Neutrophil (primary cell): ENCODE results near the gene TAGLN.

Experiments used
- H3K27ac ChIP-seq: fragments of 200-600 bp; sonication (generic); 2 replicates; pipeline ENCODE4 v1.5.1; 2016; ENCODE audit warnings: mild to moderate bottlenecking, moderate library complexity
- H3K27me3 ChIP-seq: fragments of 200-600 bp; sonication (generic); 2 replicates; pipeline ENCODE4 v1.6.0; 2016; ENCODE audit warnings: mild to moderate bottlenecking
- H3K36me3 ChIP-seq: fragments of 200-600 bp; sonication (generic); 2 replicates; pipeline ENCODE4 v1.5.1; 2017
- H3K4me1 ChIP-seq, 2 experiments: fragments of 200-600 bp in 1 of 2; sonication (generic) in 1 of 2; 1 replicate in 1 of 2; 2 replicates in 1 of 2; pipeline versions ENCODE4 v1.5.1 to v1.6.1; 2013 to 2016; ENCODE audit warnings: low read depth in 1 of 2, low read length in 1 of 2, mild to moderate bottlenecking in 1 of 2, moderate library complexity in 1 of 2; ENCODE audit not compliant: control insufficient read depth in 1 of 2, insufficient read depth in 1 of 2
- H3K4me3 ChIP-seq, 2 experiments: fragments of 200-600 bp in 1 of 2; sonication (generic) in 1 of 2; 1 replicate in 1 of 2; 2 replicates in 1 of 2; pipeline ENCODE4 v1.5.1; 2013 to 2016; ENCODE audit warnings: low read depth in 1 of 2, low read length in 1 of 2, mild to moderate bottlenecking in 1 of 2, moderate library complexity in 1 of 2
- H3K9me3 ChIP-seq: fragments of 200-600 bp; sonication (generic); 2 replicates; pipeline ENCODE4 v1.5.1; 2016
- TF ChIP-seq, protein P1 (sequence below): fragments of 200-600 bp; sonication (generic); IDR thresholded peaks from 2 replicates; pipeline ENCODE4 v1.5.1; 2016; ENCODE audit warnings: antibody characterized with exemption

TAGLN gene

GRCh38 chr11:117225553-117226170 is 26.5 kb downstream of the TAGLN start:
- TF ChIP-seq, protein P1, sequence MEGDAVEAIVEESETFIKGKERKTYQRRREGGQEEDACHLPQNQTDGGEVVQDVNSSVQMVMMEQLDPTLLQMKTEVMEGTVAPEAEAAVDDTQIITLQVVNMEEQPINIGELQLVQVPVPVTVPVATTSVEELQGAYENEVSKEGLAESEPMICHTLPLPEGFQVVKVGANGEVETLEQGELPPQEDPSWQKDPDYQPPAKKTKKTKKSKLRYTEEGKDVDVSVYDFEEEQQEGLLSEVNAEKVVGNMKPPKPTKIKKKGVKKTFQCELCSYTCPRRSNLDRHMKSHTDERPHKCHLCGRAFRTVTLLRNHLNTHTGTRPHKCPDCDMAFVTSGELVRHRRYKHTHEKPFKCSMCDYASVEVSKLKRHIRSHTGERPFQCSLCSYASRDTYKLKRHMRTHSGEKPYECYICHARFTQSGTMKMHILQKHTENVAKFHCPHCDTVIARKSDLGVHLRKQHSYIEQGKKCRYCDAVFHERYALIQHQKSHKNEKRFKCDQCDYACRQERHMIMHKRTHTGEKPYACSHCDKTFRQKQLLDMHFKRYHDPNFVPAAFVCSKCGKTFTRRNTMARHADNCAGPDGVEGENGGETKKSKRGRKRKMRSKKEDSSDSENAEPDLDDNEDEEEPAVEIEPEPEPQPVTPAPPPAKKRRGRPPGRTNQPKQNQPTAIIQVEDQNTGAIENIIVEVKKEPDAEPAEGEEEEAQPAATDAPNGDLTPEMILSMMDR, result no peak
- Histone ChIP-seq H3K27ac (no peak overlapping the region), H3K4me1 (peaks cover 0 to 1% of the 10 kb centered on the region in 2 experiments), H3K36me3 (peaks cover 88% of the 10 kb centered on the region), H3K4me3 (no peak overlapping the region), H3K27me3 (no peaks in the 10 kb centered on the region), H3K9me3 (no peaks in the 10 kb centered on the region)

GRCh38 chr11:117226388-117227385 is 27.5 kb downstream of the TAGLN start:
- peaks cover 78% of the 10 kb centered on the region for H3K36me3 ChIP-seq
- no peak overlapping the region for H3K27ac ChIP-seq

DNA sequence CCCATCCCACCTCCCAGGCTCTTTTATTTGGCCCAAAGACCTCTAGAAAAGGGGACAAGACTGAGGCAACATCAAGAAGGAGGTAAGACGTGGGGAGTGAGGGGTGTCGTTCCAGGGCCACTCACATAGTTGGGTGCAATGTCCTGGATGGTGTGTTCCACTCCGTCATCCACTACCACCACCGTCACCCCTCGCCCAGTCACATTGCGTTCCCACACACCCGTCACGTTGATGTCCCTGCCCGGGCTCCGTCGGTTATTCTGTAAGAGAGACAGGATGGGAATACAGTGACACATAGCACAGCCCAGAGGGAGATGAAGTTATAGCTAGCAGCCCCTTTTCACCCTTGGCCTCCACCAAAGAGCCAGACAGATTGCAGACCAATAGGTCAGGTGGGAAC is 28.9 kb downstream of the TAGLN start:
- peaks cover 12 to 15% of the 10 kb centered on the region in 2 experiments for H3K4me1 ChIP-seq
- no peaks in the 10 kb centered on the region for H3K27me3 ChIP-seq
- no peak overlapping the region for H3K27ac ChIP-seq
- peaks cover 64% of the 10 kb centered on the region for H3K36me3 ChIP-seq
- no peak overlapping the region for H3K4me3 ChIP-seq
- no peaks in the 10 kb centered on the region for H3K9me3 ChIP-seq
- TF ChIP-seq, protein P1, result no peak

More at GRCh38 chr11:117226388-117227385, 27.5 kb downstream of the TAGLN start:
- H3K4me1 ChIP-seq, result peaks cover 7 to 11% of the 10 kb centered on the region in 2 experiments
- H3K4me3 ChIP-seq, result no peak overlapping the region
- H3K27me3 ChIP-seq, result no peaks in the 10 kb centered on the region
- no peaks in the 10 kb centered on the region for H3K9me3 ChIP-seq
- TF ChIP-seq, protein P1, result peak; percentile 70

- H3K27me3 ChIP-seq, result no peaks in the 10 kb centered on the region
- no peak overlapping the region for H3K27ac ChIP-seq
- no peak overlapping the region for H3K4me3 ChIP-seq
- H3K36me3 ChIP-seq, result peaks cover 51% of the 10 kb centered on the region
- TF ChIP-seq, protein P1, result no peak
- H3K4me1 ChIP-seq, result peaks cover 17 to 18% of the 10 kb centered on the region in 2 experiments
- H3K9me3 ChIP-seq, result no peaks in the 10 kb centered on the region
Measured at GRCh38 chr11:117229411-117229810, 30.2 kb downstream of the TAGLN start.

DNA sequence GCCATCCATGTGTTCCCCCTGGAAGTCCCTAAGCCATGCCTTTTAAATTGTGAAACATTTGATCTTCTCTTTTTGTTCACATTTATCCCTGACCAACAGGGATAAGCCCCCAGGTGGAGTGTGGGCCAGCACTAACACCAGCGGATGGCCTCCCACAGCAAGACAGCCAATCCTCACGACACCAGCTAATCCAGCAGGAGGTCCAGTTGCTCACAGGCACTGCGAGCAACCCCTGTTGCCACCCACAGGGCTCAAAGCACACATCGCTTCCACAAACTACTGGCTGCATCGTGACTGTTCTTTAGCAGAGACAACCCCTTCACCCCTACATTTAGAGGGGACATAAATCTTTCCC is 30.7 kb downstream of the TAGLN start:
- Histone ChIP-seq H3K27me3 (no peaks in the 10 kb centered on the region), H3K36me3 (peaks cover 47% of the 10 kb centered on the region), H3K4me1 (peaks cover 17 to 18% of the 10 kb centered on the region in 2 experiments), H3K27ac (no peak overlapping the region), H3K9me3 (no peaks in the 10 kb centered on the region), H3K4me3 (no peak overlapping the region)
- TF ChIP-seq, protein P1, result no peak
